GM12878 (cell line): ENCODE results near the gene CCDC57. TPM values are rescaled to one million over a fixed set of nuclear protein-coding genes. Genes with fewer than 3 reads are reported as not detected.

ENCODE experiments used
- ATAC-seq: fragments of 200-7000 bp; cut with Tn5 transposase; 3 replicates; pipeline ENCODE4 v1.9.1; 2020; ENCODE audit warnings: mild to moderate bottlenecking, moderate library complexity
- BruUV-seq: library from RNA; stranded (reverse); fragments of 400-500 nt; replicated peaks from 2 replicates; lab custom pipeline; 2021; lab: Mats Ljungman, UMichigan
- CTCF ChIA-PET: fragments of 300-600 bp; sonication (Branson Sonifier 250); formaldehyde crosslinking; extraction: SDS; loops from one replicate; lab custom pipeline; 2021; ENCODE audit warnings: inconsistent platforms; lab: Yijun Ruan, JAX
- POLR2A ChIA-PET: fragments of 350-600 bp; formaldehyde crosslinking; extraction: SDS; loops from one replicate; lab custom pipeline; 2021; ENCODE audit warnings: inconsistent platforms; lab: Charles Lee
- RAD21 ChIA-PET: fragments of 300-600 bp; sonication (Branson Sonifier 250); formaldehyde crosslinking; loops from one replicate; lab custom pipeline; 2023; ENCODE audit warnings: antibody characterized with exemption; ENCODE audit not compliant: unreplicated experiment; lab: Charles Lee
- SMC1A ChIA-PET: fragments of 300-600 bp; sonication (Branson Sonifier 250); formaldehyde crosslinking; loops from one replicate; lab custom pipeline; 2023; ENCODE audit not compliant: unreplicated experiment, uncharacterized antibody; lab: Charles Lee
- DNase-seq: peaks from one replicate; pipeline ENCODE4 v3.0.0-alpha.2; 2011; ENCODE audit warnings: low read depth, low spot score
- FAIRE-seq: peaks from 3 replicates; lab custom pipeline; 2011; peaks lifted over from hg19 to GRCh38; lab: Jason Lieb, UNC
- H2AFZ ChIP-seq: 2 replicates; pipeline ENCODE4 v1.6.0; 2011; ENCODE audit warnings: low read depth, low read length, control low read depth; ENCODE audit not compliant: control insufficient read depth
- H3K27ac ChIP-seq: 2 replicates; pipeline ENCODE4 v1.5.1; 2011; ENCODE audit warnings: control low read depth; ENCODE audit not compliant: control insufficient read depth, insufficient read depth
- H3K27me3 ChIP-seq, 2 experiments: replicated peaks in 1 of 2; 2 replicates each; pipeline versions ENCODE4 v1.6.0 to v1.6.1; 2011; ENCODE audit warnings: low read length in 1 of 2; ENCODE audit not compliant: control insufficient read depth in 2 of 2, insufficient read depth in 2 of 2
- H3K36me3 ChIP-seq, 2 experiments: 2 replicates each; pipeline ENCODE4 v1.5.1; 2011; ENCODE audit warnings: low read length in 1 of 2; ENCODE audit not compliant: control insufficient read depth in 2 of 2, insufficient read depth in 2 of 2
- H3K4me1 ChIP-seq: 2 replicates; pipeline ENCODE4 v1.6.1; 2011; ENCODE audit warnings: mild to moderate bottlenecking, low read length, moderate library complexity, mixed read lengths; ENCODE audit not compliant: control insufficient read depth, insufficient read depth
- H3K4me2 ChIP-seq: 2 replicates; pipeline ENCODE4 v1.6.0; 2011; ENCODE audit warnings: control low read depth; ENCODE audit not compliant: control insufficient read depth, insufficient read depth
- H3K4me3 ChIP-seq: fragments of 200-600 bp; sonication (generic); 2 replicates; pipeline ENCODE4 v1.5.1; 2016
- H3K79me2 ChIP-seq: 2 replicates; pipeline ENCODE4 v1.6.0; 2011; ENCODE audit warnings: low read length; ENCODE audit not compliant: control insufficient read depth, insufficient read depth
- H3K9ac ChIP-seq: 2 replicates; pipeline ENCODE4 v1.8.0; 2011; ENCODE audit warnings: low read length, control low read depth, mixed read lengths; ENCODE audit not compliant: control insufficient read depth, insufficient read depth
- H3K9me3 ChIP-seq: replicated peaks from 3 replicates; pipeline ENCODE4 v1.5.1; 2011; ENCODE audit warnings: mild to moderate bottlenecking, low read length; ENCODE audit not compliant: control insufficient read depth, insufficient read depth
- H4K20me1 ChIP-seq: 2 replicates; pipeline ENCODE4 v1.6.0; 2011; ENCODE audit not compliant: control insufficient read depth, insufficient read depth
- CHD4 ChIP-seq: fragments of 200-600 bp; sonication (generic); IDR thresholded peaks from 2 replicates; pipeline ENCODE4 v1.6.1; 2016; ENCODE audit warnings: mild to moderate bottlenecking
- E4F1 ChIP-seq: fragments of 450-650 bp; IDR thresholded peaks from 2 replicates; pipeline ENCODE4 v1.6.1; 2018; ENCODE audit warnings: borderline replicate concordance, mild to moderate bottlenecking; ENCODE audit not compliant: partially characterized antibody
- EED ChIP-seq: sonication (generic); IDR thresholded peaks from 2 replicates; pipeline ENCODE4 v1.6.1; 2016; ENCODE audit warnings: antibody characterized with exemption, low read depth
- EGR1 ChIP-seq, 2 experiments: IDR thresholded peaks; 1 replicate in 1 of 2; 2 replicates in 1 of 2; pipeline ENCODE4 v1.6.1; 2011 to 2012; ENCODE audit warnings: low read depth in 2 of 2, low read length in 2 of 2, borderline replicate concordance in 1 of 2, mild to moderate bottlenecking in 1 of 2, moderate library complexity in 1 of 2
- HDAC2 ChIP-seq: fragments of 200-600 bp; sonication (generic); IDR thresholded peaks from 2 replicates; pipeline ENCODE4 v1.6.1; 2017
- JUND ChIP-seq: IDR thresholded peaks from 2 replicates; pipeline ENCODE4 v1.6.1; 2012; ENCODE audit warnings: low read depth, mild to moderate bottlenecking, low read length, improper control_type of control experiment, moderate library complexity
- KLF5 ChIP-seq: fragments of 450-650 bp; IDR thresholded peaks from 2 replicates; pipeline ENCODE4 v1.6.1; 2014; ENCODE audit warnings: mild to moderate bottlenecking; ENCODE audit not compliant: partially characterized antibody
- MAX ChIP-seq: IDR thresholded peaks from 2 replicates; pipeline ENCODE4 v1.6.1; 2012; ENCODE audit warnings: low read depth, low read length, improper control_type of control experiment
- MTA2 ChIP-seq: fragments of 450-650 bp; IDR thresholded peaks from 2 replicates; pipeline ENCODE4 v1.6.1; 2016; ENCODE audit warnings: low read depth, mild to moderate bottlenecking, moderate library complexity
- NFXL1 ChIP-seq: fragments of 450-650 bp; IDR thresholded peaks from 2 replicates; pipeline ENCODE4 v1.6.1; 2017; ENCODE audit warnings: antibody characterized with exemption, mild to moderate bottlenecking, borderline replicate concordance
- POLR2A ChIP-seq: IDR thresholded peaks from 2 replicates; pipeline ENCODE4 v1.6.1; 2011; ENCODE audit warnings: low read depth, mild to moderate bottlenecking, low read length
- RAD21 ChIP-seq: IDR thresholded peaks from 2 replicates; pipeline ENCODE4 v1.6.1; 2011; ENCODE audit warnings: mild to moderate bottlenecking, low read depth, low read length, moderate library complexity; ENCODE audit not compliant: insufficient read depth
- RAD51 ChIP-seq: fragments of 450-650 bp; IDR thresholded peaks from 2 replicates; pipeline ENCODE4 v1.6.1; 2016; ENCODE audit warnings: moderate library complexity, mild to moderate bottlenecking, inconsistent platforms
- SIX5 ChIP-seq: IDR thresholded peaks from 2 replicates; pipeline ENCODE4 v1.6.1; 2011; ENCODE audit warnings: mild to moderate bottlenecking, low read depth, low read length, moderate library complexity; ENCODE audit not compliant: severe bottlenecking
- SREBF1 ChIP-seq: IDR thresholded peaks from 2 replicates; pipeline ENCODE4 v1.6.1; 2012; ENCODE audit warnings: mild to moderate bottlenecking, low read length
- TCF7 ChIP-seq: IDR thresholded peaks from 2 replicates; pipeline ENCODE4 v1.6.1; 2014; ENCODE audit warnings: antibody characterized with exemption, borderline replicate concordance
- ZNF384 ChIP-seq: IDR thresholded peaks from 2 replicates; pipeline ENCODE4 v1.6.1; 2012; ENCODE audit warnings: low read depth, mild to moderate bottlenecking, low read length, improper control_type of control experiment, borderline replicate concordance
- WGBS: methylation state at CpG from one replicate; pipeline ENCODE4 v1.1.6; 2016; ENCODE audit warnings: low lambda C conversion rate; ENCODE audit not compliant: insufficient replicate concordance, insufficient coverage; ENCODE audit errors: missing lambda C conversion rate; 5-methylcytosine and 5-hydroxymethylcytosine counted together
- in situ Hi-C: fragments of 300-500 bp; cut with MboI; formaldehyde crosslinking; loops from 9 replicates; pipeline ENCODE4 v1.14.3; 2018; ENCODE audit warnings: mixed read lengths
- intact Hi-C: fragments of 100-400 bp; cut with micrococcal nuclease; formaldehyde crosslinking; loops from one replicate; pipeline ENCODE4 v1.14.2; 2022; ENCODE audit not compliant: unreplicated experiment
- polyA plus RNA-seq, 11 experiments: library from polyadenylated mRNA; depleted of rRNA in 4 of 11; unstranded in 6 of 11; stranded (reverse) in 5 of 11; fragments of >200 nt; fragmentation: Nextera tagmentation in 4 of 11; fragmentation: Illumina TruSeq in 1 of 11; extraction: Ambion mirVana in 4 of 11; extraction: Trizol in 1 of 11; gene quantifications; 1 replicate in 1 of 11; 2 replicates in 10 of 11; pipeline versions ENCODE4 v1.2.1 to v1.2.3, GENCODE V29; 2011 to 2016; ENCODE audit warnings: inconsistent platforms in 2 of 11, missing spikeins in 2 of 11, low read depth in 1 of 11
- total RNA-seq, 4 experiments: library from RNA; depleted of rRNA in 3 of 4; stranded (reverse); fragments of >200 nt in 3 of 4; fragmentation: Illumina TruSeq in 1 of 4; extraction: Trizol in 1 of 4; gene quantifications; 2 replicates each; pipeline versions ENCODE4 v1.2.1 to v1.2.3, GENCODE V29; 2013 to 2021
- TF ChIP-seq, protein P1 (sequence below): fragments of 450-650 bp; IDR thresholded peaks from 2 replicates; pipeline ENCODE4 v1.6.1; 2017; ENCODE audit warnings: mild to moderate bottlenecking, moderate library complexity

CCDC57 gene
- total and polyA plus RNA-seq, 10 of the 15 experiments (the other 5 are each of a cell fraction or from before 2014, with no cell fraction given): 5.4 to 123 (median 45.8) TPM

- TF ChIP-seq, protein P1, sequence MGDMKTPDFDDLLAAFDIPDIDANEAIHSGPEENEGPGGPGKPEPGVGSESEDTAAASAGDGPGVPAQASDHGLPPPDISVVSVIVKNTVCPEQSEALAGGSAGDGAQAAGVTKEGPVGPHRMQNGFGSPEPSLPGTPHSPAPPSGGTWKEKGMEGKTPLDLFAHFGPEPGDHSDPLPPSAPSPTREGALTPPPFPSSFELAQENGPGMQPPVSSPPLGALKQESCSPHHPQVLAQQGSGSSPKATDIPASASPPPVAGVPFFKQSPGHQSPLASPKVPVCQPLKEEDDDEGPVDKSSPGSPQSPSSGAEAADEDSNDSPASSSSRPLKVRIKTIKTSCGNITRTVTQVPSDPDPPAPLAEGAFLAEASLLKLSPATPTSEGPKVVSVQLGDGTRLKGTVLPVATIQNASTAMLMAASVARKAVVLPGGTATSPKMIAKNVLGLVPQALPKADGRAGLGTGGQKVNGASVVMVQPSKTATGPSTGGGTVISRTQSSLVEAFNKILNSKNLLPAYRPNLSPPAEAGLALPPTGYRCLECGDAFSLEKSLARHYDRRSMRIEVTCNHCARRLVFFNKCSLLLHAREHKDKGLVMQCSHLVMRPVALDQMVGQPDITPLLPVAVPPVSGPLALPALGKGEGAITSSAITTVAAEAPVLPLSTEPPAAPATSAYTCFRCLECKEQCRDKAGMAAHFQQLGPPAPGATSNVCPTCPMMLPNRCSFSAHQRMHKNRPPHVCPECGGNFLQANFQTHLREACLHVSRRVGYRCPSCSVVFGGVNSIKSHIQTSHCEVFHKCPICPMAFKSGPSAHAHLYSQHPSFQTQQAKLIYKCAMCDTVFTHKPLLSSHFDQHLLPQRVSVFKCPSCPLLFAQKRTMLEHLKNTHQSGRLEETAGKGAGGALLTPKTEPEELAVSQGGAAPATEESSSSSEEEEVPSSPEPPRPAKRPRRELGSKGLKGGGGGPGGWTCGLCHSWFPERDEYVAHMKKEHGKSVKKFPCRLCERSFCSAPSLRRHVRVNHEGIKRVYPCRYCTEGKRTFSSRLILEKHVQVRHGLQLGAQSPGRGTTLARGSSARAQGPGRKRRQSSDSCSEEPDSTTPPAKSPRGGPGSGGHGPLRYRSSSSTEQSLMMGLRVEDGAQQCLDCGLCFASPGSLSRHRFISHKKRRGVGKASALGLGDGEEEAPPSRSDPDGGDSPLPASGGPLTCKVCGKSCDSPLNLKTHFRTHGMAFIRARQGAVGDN: no peak
- no peak for TF ChIP-seq EGR1 (IDR thresholded peaks at IDR 0.05; ENCODE audit: borderline replicate concordance in 1 of 2, low read depth in 2 of 2, low read length in 2 of 2)
- no peak for TF ChIP-seq POLR2A
- TF ChIP-seq, all 136 proteins: peak for 0
Observed at GRCh38 chr17:82121246-82121645, 91.4 kb downstream of the CCDC57 start (continued).

GRCh38 chr17:82120148-82120547 is 92.5 kb downstream of the CCDC57 start:
- ChIA-PET CTCF (no interaction called here), RAD21 (no interaction called here), SMC1A (no interaction called here), POLR2A (no interaction called here)
- Histone ChIP-seq H3K27ac (no peak overlapping the region), H3K4me1 (no peaks in the 10 kb centered on the region), H2AFZ (no peak overlapping the region), H3K4me2 (no peak overlapping the region), H3K9me3 (no peaks in the 10 kb centered on the region), H3K79me2 (no peaks in the 10 kb centered on the region), H3K9ac (no peak overlapping the region), H3K4me3 (no peak overlapping the region), H3K36me3 (no peaks in the 10 kb centered on the region), H4K20me1 (no peaks in the 10 kb centered on the region), H3K27me3 (no peaks in the 10 kb centered on the region)
- intact Hi-C loops: no loop called here
- ATAC-seq (no peak), FAIRE-seq (no peak), DNase-seq (no peak)
- no TSS peak for BruUV-seq
- in situ Hi-C loops: no loop called here
- 70% methylated on average over 12 of the region's 12 CpGs for WGBS
- TF ChIP-seq MTA2: no peak
- no peak for TF ChIP-seq SIX5
- TF ChIP-seq ZNF384: no peak
- no peak for TF ChIP-seq CHD4
- no peak for TF ChIP-seq MAX
- TF ChIP-seq HDAC2: no peak
- no peak for TF ChIP-seq RAD51
- TF ChIP-seq RAD21: no peak
- TF ChIP-seq EED: no peak
- TF ChIP-seq KLF5: no peak
- TF ChIP-seq TCF7: no peak
- TF ChIP-seq JUND: no peak
- no peak for TF ChIP-seq SREBF1
- no peak for TF ChIP-seq E4F1
- TF ChIP-seq NFXL1: no peak
